ENCODE data around the gene USP27X. TPM values are rescaled to one million over a fixed set of nuclear protein-coding genes. Genes with fewer than 3 reads are reported as not detected.
A peak's percentile ranks its signal among the peaks of the same experiment; 100 is the strongest.

Gene USP27X
- total and polyA plus RNA-seq, 2 of the 4 experiments (the other 2 are of a cell fraction) = 2.7 to 6.3 TPM

GRCh38 chrX:49884290-49884862, 5.1 kb downstream of the USP27X start:
- no TSS peak for BruUV-seq (replicated peaks)

More at GRCh38 chrX:49884290-49884862, 5.1 kb downstream of the USP27X start:
- POLR2A ChIA-PET (ENCODE audit: unreplicated experiment) = no interaction called here
- Histone ChIP-seq H3K18ac (ENCODE audit: low read depth, low read length) (no peak overlapping the region), H3K4me3 (ENCODE audit: insufficient read depth, low read depth, low read length) (no peak overlapping the region), H2BK20ac (ENCODE audit: low read depth, low read length) (no peak overlapping the region), H2BK120ac (ENCODE audit: low read depth, low read length) (no peak overlapping the region), H3K9ac (ENCODE audit: low read depth, low read length) (no peak overlapping the region), H3K23ac (ENCODE audit: low read depth, low read length) (no peak overlapping the region), H3K4ac (ENCODE audit: low read depth, low read length) (no peak overlapping the region), H4K20me1 (ENCODE audit: insufficient read depth, low read length) (no peaks in the 10 kb centered on the region; the same call in 1 of the 2 replicates), H2AFZ (replicated peaks; ENCODE audit: low read length, poor library complexity) (no peak overlapping the region), H4K5ac (ENCODE audit: low read depth, low read length) (no peak overlapping the region), H3K56ac (ENCODE audit: extremely low read depth, insufficient read depth, low read length) (no peak overlapping the region), H3K9me3 (ENCODE audit: control insufficient read depth, insufficient read depth, low read length) (no peaks in the 10 kb centered on the region; the same call in 1 of the 2 replicates), H3K79me1 (ENCODE audit: low read depth in 1 of 2, low read length in 2 of 2) (peaks cover 6 to 11% of the 10 kb centered on the region in 2 experiments; a peak in 2 of 4 replicates), H2BK5ac (ENCODE audit: low read depth, low read length, poor library complexity, severe bottlenecking) (no peak overlapping the region), H3K27ac (ENCODE audit: insufficient read depth, low read length) (no peak overlapping the region), H3K9me1 (ENCODE audit: insufficient read depth, low read length) (peaks cover 21% of the 10 kb centered on the region; the same call in 1 of the 2 replicates), H2AK5ac (ENCODE audit: low read depth, low read length) (no peak overlapping the region), H3K36me3 (ENCODE audit: control insufficient read depth, insufficient read depth, low read length) (no peaks in the 10 kb centered on the region), H3K4me1 (ENCODE audit: control insufficient read depth, insufficient read depth, low read length) (0 out of 2 replicates have a peak, but pooled peaks cover 1% of the 10 kb centered on the region), H2AK9ac (replicated peaks; ENCODE audit: low read depth, low read length, poor library complexity) (no peak overlapping the region), H3K27me3 (ENCODE audit: control insufficient read depth, insufficient read depth, low read length) (peaks cover 4% of the 10 kb centered on the region), H4K8ac (ENCODE audit: low read depth in 2 of 2, low read length in 2 of 2) (no peak overlapping the region), H2BK15ac (ENCODE audit: low read depth, low read length) (no peak overlapping the region), H3K14ac (replicated peaks; ENCODE audit: low read depth, low read length) (no peak overlapping the region), H4K91ac (ENCODE audit: insufficient read depth, low read depth, low read length) (no peak overlapping the region), H3K4me2 (ENCODE audit: low read depth, low read length) (no peak overlapping the region)
- DNase-seq = peak; percentile 35
- TF ChIP-seq CEBPB (IDR thresholded peaks at IDR 0.05; ENCODE audit: low read depth, low read length) (0 out of 2 replicates have a peak, but pooled peaks have one; percentile 32), CTCF (conservative IDR thresholded peaks at IDR 0.05; ENCODE audit: low read depth, low read length) (peak; percentile 64), SMC3 (IDR thresholded peaks at IDR 0.05; ENCODE audit: low read depth, low read length) (peak; percentile 36), MXI1 (IDR thresholded peaks at IDR 0.05; ENCODE audit: borderline replicate concordance, low read depth, low read length) (no peak), POLR2A (IDR thresholded peaks at IDR 0.05; ENCODE audit: low read depth, low read length) (no peak), RAD21 (IDR thresholded peaks at IDR 0.05; ENCODE audit: low read length) (peak; percentile 46)
- CTCF ChIA-PET = interaction anchor here (0.5 to 1.8 kb wide), 6 partner anchors 11 to 1218 kb away, joined by 3 to 8 read pairs (median 5); partner anchors contain the start of gene CLCN5
- intact Hi-C loops (cut with micrococcal nuclease) (loop anchor here (1.0 to 10.0 kb wide), 2 partner anchors 320 to 700 kb away; partner anchors contain the start of gene CCNB3), dilution Hi-C loops (cut with HindIII; ENCODE audit: low sequenced_read_pairs, unreplicated experiment) (no loop called here), in situ Hi-C loops (cut with MboI; ENCODE audit: low sequenced_read_pairs) (no loop called here)
- ATAC-seq (ENCODE audit: low read depth) = peak; percentile 57
- no CpG with 5 or more reads among the region's 7 CpGs for WGBS, 2 experiments (ENCODE audit: extremely low coverage in 2 of 2, insufficient read length in 1 of 2)
